Type B pancreatic cell (in vitro differentiated cells): ENCODE measurements around the gene ENDOU. TPM values are rescaled to one million over a fixed set of nuclear protein-coding genes. Genes with fewer than 3 reads are reported as not detected.

Experiments
- DNase-seq: peaks from one replicate; pipeline ENCODE4 v3.0.0; 2021; ENCODE audit warnings: mixed read lengths; ENCODE audit not compliant: unreplicated experiment; ENCODE audit errors: extremely low spot score
- H3K27ac Mint-ChIP-seq: 2 replicates; pipeline ENCODE4 v1.8.0; 2021; ENCODE audit warnings: mild to moderate bottlenecking, mixed read lengths
- H3K27me3 Mint-ChIP-seq: 2 replicates; pipeline ENCODE4 v1.8.0; 2021; ENCODE audit warnings: mixed read lengths
- H3K36me3 Mint-ChIP-seq: 2 replicates; pipeline ENCODE4 v1.8.0; 2021; ENCODE audit warnings: mixed read lengths
- H3K4me1 Mint-ChIP-seq: one replicate; pipeline ENCODE4 v1.8.0; 2021; ENCODE audit warnings: mixed read lengths; ENCODE audit not compliant: unreplicated experiment
- H3K4me3 Mint-ChIP-seq: 2 replicates; pipeline ENCODE4 v1.8.0; 2021; ENCODE audit warnings: mild to moderate bottlenecking, mixed read lengths
- H3K9me3 Mint-ChIP-seq: 2 replicates; pipeline ENCODE4 v1.8.0; 2021; ENCODE audit warnings: mixed read lengths
- CTCF ChIP-seq: fragments of 200-600 bp; sonication (generic); conservative IDR thresholded peaks from 2 replicates; pipeline ENCODE4 v1.5.0; 2021; ENCODE audit warnings: antibody characterized with exemption, mild to moderate bottlenecking
- total RNA-seq: library from RNA; stranded (reverse); gene quantifications from 2 replicates; pipeline ENCODE4 v1.2.1, GENCODE V29; 2021; ENCODE audit warnings: low replicate concordance

Gene ENDOU
- total RNA-seq, 1 donor from 2014 or later, result 3.7 TPM

GRCh38 chr12:47772738-47773061 lies 47.4 kb upstream of the ENDOU start:
- Mint-ChIP-seq H3K36me3 (no peaks in the 10 kb centered on the region), H3K27ac (peak overlapping the region; percentile 80), H3K27me3 (peaks cover 10% of the 10 kb centered on the region), H3K4me3 (peak overlapping the region; percentile 90), H3K4me1 (peaks cover 11% of the 10 kb centered on the region), H3K9me3 (no peaks in the 10 kb centered on the region)
- no peak for DNase-seq
- no peak for TF ChIP-seq CTCF

- Mint-ChIP-seq H3K27ac (peak overlapping the region; percentile 80), H3K27me3 (peaks cover 13% of the 10 kb centered on the region), H3K9me3 (no peaks in the 10 kb centered on the region), H3K4me1 (peaks cover 16% of the 10 kb centered on the region), H3K36me3 (no peaks in the 10 kb centered on the region), H3K4me3 (peak overlapping the region; percentile 90)
- TF ChIP-seq CTCF, result no peak
- DNase-seq, result no peak
These were observed 46.9 kb upstream of the ENDOU start for GRCh38 chr12:47772094-47772660.

GRCh38 chr12:47771304-47771703 lies 46.0 kb upstream of the ENDOU start:
- Mint-ChIP-seq H3K9me3 (no peaks in the 10 kb centered on the region), H3K36me3 (no peaks in the 10 kb centered on the region), H3K27me3 (peaks cover 13% of the 10 kb centered on the region), H3K4me1 (peaks cover 16% of the 10 kb centered on the region), H3K4me3 (no peak overlapping the region), H3K27ac (no peak overlapping the region)
- TF ChIP-seq CTCF, result no peak
- no peak for DNase-seq

- H3K9me3 Mint-ChIP-seq, result no peaks in the 10 kb centered on the region
- no peak for DNase-seq
These were observed 44.9 kb upstream of the ENDOU start for GRCh38 chr12:47770086-47770726.

GRCh38 chr12:47769234-47770085 lies 44.2 kb upstream of the ENDOU start:
- H3K9me3 Mint-ChIP-seq, result no peaks in the 10 kb centered on the region
- TF ChIP-seq CTCF, result no peak
- DNase-seq, result no peak
- no peaks in the 10 kb centered on the region for H3K36me3 Mint-ChIP-seq
- H3K27ac Mint-ChIP-seq, result no peak overlapping the region
- peaks cover 11% of the 10 kb centered on the region for H3K4me1 Mint-ChIP-seq
- H3K27me3 Mint-ChIP-seq, result peaks cover 13% of the 10 kb centered on the region
- H3K4me3 Mint-ChIP-seq, result no peak overlapping the region

More at GRCh38 chr12:47770086-47770726, 44.9 kb upstream of the ENDOU start:
- Mint-ChIP-seq H3K36me3 (no peaks in the 10 kb centered on the region), H3K27me3 (peaks cover 13% of the 10 kb centered on the region), H3K27ac (no peak overlapping the region), H3K4me1 (peaks cover 16% of the 10 kb centered on the region), H3K4me3 (no peak overlapping the region)
- TF ChIP-seq CTCF, result no peak
